GM18507 (cell line): ENCODE measurements around the gene MAP2K2.

Experiments used
- DNase-seq: peaks from one replicate; pipeline ENCODE4 v3.0.0; 2011; ENCODE audit warnings: low read depth; ENCODE audit not compliant: insufficient read length; ENCODE audit errors: extremely low spot score
- FAIRE-seq: peaks from 2 replicates; lab custom pipeline; 2011; peaks lifted over from hg19 to GRCh38; lab: Jason Lieb, UNC

The MAP2K2 gene

DNA sequence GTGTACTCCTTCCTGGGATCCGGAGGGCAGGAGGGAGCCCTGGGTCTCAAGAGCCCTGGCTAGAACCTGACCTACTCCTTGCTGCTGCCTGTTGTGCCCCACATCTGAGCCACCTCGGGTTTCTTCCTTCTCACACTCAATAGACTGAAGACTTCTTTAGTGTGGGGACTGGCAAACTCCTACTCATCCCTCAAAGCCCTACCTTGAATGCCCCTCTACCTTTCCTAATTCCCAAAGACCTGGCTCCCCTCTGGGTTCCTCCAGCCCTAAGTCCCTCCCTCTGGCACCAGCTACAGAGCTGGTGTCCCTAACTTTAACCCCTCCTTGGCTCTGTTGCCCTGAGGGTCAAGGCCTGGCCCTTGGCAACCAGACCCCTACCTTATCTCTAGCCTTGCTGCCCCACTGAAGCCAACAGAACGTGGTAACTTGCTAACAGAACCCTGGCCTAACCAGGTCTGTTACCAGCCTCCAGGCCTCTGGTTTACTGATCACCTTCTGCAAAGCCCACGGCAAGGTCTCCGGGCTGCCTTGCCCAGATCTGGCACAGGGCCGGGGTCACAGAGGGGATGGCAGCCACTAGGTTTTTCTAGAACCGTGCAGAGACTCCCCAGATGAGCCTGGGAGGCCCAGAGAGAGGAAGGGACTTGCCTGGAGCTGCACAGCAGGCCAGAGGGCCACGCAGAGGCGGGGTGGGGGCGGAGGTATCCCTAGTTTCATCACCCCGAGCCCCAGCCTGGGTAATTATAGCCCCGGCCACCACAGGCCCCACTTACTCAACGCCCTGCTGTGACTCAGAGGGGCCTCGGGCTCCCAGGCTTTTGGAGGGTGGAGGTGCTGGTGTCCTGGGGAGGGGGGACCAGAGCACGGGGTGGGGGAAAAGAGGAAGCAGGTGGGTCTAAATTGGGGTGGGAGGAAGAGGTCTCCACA lies 72.5 kb downstream of the MAP2K2 start:
- DNase-seq (no peak), FAIRE-seq (no peak)

DNA sequence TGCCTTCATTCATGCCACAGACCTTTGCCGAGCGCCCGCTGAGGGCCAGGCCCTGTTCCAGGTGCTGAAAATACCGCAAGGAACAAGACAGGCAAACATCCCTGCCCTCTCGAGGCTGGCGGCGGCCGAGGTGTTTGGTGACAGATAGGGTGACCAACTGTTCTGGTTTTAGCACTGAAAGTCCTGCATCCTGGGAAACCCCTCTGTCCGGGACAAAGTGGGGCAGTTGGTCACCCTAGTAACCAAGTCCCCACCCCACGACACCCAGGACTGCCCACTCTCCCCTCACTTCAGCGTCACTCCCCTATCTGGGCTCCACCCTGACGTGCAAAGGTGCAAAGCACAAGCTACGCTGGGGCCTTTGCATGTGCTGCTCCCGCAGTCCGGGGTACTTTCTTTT lies 74.5 kb downstream of the MAP2K2 start:
- DNase-seq (no peak), FAIRE-seq (no peak)

DNA sequence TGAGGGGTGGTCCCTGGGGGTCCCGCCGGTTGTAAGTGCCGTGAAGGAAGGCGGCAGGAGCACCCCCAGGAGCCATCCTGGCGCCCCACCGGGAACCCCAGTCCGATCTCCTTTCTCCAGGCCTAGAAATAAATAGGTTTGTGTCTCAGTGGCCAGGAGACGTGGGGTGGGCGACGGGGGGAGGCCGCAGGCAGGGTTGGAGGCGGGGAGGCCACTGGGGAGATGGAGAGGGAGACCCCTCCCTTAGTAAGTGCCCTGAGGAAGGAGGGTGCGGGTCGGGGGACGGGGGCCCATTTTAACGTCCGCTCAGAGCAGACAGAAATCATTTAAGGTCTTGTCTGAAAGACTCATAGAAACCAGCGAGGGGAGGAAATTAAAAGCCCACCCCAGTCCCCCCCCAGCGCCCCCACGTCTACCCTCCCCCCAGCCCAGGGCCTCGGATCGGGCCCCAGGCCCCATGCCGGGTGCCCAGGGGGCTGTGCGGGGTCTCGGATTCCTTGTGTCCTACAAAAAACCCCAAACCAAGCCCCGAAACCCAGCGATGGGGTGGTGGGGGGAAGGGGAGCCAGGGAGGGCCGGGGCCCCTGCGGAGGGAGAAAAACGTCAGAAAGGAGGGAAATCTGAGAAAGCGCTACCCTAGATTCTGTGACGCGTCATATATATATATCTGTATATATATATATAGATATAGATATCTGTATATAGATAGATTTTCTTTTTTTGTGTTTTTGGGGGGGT lies 76.8 kb downstream of the MAP2K2 start:
- no peak for DNase-seq
- no peak for FAIRE-seq

DNA sequence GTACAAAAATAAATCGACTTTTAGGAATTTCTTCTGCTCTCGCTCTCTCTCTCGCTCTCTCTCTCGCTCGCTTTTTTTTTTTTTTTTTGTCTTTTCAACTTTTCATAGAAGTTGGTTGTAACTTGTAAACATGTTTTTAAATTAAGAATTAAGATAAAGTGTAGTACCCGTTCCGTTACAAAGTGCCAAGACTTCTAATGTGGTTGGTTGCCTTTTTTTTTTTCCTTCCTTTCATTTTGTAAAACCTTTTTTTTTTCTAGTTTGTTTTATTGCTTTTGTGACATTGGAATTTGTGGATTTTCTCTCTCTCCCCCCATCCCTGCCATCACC lies 77.6 kb downstream of the MAP2K2 start:
- FAIRE-seq (no peak), DNase-seq (no peak)

DNA sequence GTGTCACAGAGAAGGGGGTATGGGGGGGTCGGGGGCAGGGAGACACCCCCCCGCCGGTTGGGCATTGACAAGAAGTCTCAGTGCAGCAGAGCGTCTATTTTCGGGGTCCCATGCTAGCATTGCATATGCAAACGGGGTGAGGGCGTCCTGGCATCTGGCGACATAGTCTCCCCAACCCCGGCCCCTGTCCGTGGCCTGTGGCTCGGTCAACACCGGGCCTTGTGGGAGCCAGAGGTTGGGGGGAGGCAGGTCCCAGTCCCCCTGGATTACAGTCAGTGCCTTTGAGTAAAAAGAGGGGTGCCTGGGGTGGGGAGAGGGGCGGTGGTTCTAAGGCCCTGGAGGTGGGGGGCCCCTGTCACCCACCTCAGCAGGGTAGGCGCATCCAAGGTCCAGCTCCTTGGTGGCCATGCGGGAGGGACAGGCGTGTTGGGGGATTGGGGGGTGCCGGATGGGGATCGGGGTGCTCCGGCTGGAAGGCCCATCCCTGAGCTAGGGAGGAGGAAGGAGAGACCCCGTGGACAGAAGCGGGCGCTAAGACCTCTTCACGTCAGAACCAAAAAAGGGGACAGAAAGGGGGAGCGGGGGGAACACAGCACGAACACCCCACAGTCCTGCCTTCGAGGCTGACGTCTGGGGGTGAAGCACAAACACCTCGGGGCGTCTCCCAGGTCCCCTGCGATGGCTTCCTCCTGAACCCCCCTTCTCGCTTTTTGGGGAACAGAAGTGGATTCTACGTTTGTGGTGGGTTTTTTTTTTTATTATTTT lies 78.1 kb downstream of the MAP2K2 start:
- FAIRE-seq (no peak), DNase-seq (no peak)

DNA sequence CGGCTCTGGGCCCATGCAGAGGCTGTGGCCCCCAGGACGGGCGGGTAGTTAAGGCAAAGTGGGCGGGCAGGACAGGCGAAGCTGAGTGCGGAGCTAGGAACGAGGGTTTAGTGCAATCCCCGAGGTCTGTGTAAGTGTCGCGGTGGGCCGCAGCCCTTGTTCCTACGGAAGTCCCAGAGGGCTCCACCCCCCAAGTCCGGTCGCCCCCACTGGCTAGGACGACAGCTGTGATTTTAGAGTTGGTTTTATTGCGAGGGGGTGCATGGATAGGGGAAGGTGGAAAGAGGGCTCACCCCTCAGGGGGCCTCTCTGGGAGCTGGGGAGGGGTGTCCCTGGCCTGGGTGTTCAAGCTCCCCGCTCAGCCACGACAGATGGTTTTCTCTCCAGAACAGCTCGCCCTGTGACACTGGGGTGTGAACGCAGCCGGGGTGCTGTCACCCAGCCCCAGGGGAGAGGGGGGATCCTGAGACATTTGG lies 78.9 kb downstream of the MAP2K2 start:
- FAIRE-seq (no peak), DNase-seq (no peak)

DNA sequence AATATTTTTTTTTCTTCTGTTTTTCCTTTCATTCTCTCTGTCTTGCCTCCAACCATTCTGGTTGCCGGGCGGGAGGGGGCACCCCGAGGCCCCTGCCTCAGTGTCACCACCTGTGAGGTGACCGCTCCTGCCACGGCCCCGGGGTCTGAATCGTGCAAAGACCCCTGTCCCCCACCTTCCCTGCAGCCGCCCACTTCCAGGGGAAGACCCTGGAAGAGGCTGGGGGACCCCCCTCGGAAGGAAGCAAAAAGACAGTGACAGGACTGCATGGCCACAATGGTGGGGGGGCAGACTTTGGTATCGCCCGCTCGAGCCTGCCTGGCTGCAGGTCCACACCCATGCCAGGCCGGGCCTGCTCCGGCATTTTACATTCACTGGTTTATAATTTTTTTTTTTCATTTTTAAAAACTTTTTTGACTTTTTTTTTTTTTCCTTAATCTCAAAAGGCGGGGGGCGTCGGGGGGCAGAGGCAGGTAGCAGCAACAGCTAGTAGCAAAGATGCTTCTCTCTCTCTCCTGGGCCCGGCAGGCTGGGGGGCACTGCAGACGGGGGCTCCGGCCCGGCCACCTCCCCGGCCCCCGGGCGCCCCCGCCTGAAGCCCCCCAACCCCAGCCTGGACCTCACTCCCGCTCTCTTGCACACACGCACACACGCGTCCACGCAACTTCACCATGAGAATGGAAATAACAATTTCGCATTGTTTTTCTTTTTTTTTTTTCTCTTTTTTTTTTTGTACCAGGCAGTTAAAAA lies 79.8 kb downstream of the MAP2K2 start:
- FAIRE-seq (no peak), DNase-seq (no peak)

DNA sequence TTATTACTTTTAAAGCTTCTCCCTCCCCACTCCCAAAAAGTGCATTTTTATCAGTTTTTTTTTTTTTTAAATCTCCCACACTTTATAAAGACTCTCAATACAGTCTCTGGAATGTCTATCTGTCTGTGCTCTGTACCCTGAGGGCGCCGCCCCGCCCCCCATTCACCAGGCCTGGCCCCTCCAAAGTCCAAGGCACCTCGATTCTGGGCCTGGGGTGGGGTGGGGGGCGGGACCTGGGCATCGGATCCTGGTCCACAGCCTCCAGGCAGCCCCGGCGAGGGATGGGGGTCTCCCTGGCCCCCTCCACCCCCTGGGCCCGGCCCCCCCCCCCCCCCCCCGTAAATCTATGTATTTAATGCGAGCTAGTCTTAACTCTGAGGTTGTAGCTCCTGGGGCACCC lies 80.5 kb downstream of the MAP2K2 start:
- FAIRE-seq, result no peak
- no peak for DNase-seq

DNA sequence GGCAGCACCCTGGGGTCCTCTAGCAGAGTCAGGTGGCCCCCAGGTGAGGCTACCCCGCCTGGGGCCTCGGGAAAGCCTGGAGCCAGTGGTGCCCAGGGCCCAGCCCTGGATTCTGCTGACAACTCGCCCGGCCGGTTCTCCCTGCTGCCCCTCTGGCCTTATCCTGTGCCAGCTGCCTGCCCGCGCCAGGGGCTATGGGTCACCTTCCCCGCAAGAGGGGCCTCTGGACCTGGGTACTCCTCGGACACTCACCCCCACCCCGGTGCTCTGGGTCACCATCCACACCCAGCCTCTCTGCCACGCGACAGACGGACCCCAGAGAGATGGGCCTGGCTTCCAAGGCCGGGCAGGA lies 81.2 kb downstream of the MAP2K2 start:
- no peak for DNase-seq
- FAIRE-seq, result no peak

DNA sequence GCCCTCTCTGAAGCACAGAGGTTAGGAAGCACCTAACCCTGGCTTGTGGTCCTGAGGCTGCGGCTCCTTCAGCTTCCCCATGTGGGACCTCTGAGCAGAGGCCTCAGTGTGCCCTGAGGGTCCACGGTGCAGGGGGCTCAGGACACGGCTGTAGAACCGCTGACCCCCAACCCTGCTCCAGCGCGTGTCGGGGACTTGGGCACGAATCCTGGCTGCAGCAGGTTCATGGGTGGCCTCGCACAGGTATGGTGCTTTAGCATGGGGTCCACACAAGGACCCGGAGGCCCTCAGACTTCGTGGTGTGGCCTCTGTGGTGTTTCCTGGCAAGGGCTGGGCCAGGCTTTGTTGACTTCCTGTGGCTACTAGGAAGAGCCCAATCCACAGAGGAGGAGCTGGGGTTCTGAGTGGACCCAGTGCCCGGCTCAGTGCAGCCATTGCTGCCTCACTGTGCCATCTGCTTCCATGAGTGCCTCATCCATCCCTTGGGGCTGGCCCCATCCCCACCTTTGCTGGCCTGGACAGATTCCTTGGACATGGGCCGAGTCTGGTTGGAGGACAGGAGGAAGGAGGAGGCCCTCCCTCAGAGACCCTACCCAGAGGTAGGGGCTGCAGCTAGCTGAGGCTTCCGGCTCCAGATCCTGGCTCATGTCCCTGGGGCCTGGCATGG lies 81.7 kb downstream of the MAP2K2 start:
- FAIRE-seq (no peak), DNase-seq (no peak)
